HepG2 (cell line): ENCODE measurements around the gene SLC22A23. TPM values are rescaled to one million over a fixed set of nuclear protein-coding genes. Genes with fewer than 3 reads are reported as not detected.

Experiments
- ATAC-seq: fragments of 200-7000 bp; cut with Tn5 transposase; 3 replicates; pipeline ENCODE4 v1.9.1; 2020; ENCODE audit warnings: mild to moderate bottlenecking, moderate library complexity
- BruUV-seq: library from RNA; stranded (reverse); fragments of 400-500 nt; replicated peaks from 2 replicates; lab custom pipeline; 2021; lab: Mats Ljungman, UMichigan
- CTCF ChIA-PET: fragments of 300-600 bp; formaldehyde crosslinking; extraction: SDS; loops from one replicate; lab custom pipeline; 2021; ENCODE audit warnings: low total read pairs, inconsistent platforms, low intra/inter-chr PET ratio; lab: Yijun Ruan, JAX
- POLR2A ChIA-PET: fragments of 350-600 bp; sonication (Branson Sonifier 250); formaldehyde crosslinking; loops from one replicate; lab custom pipeline; 2020; ENCODE audit warnings: antibody characterized with exemption, inconsistent platforms; lab: Yijun Ruan, JAX
- DNase-seq: peaks from one replicate; pipeline ENCODE4 v3.0.0-alpha.2; 2015; ENCODE audit warnings: low spot score
- FAIRE-seq: peaks from 3 replicates; lab custom pipeline; 2011; peaks lifted over from hg19 to GRCh38; lab: Jason Lieb, UNC
- H2AFZ ChIP-seq: one replicate; pipeline ENCODE4 v1.6.1; 2011; ENCODE audit warnings: low read length, inconsistent platforms
- H3K27ac ChIP-seq: fragments of 300-600 bp; 3 replicates; pipeline ENCODE4 v1.8.0; 2011; ENCODE audit warnings: mixed run types, mild to moderate bottlenecking, mixed read lengths, low read length, inconsistent platforms; ENCODE audit not compliant: insufficient read depth; ENCODE audit errors: extremely low read length
- H3K27me3 ChIP-seq, 2 experiments: fragments of 200-600 bp in 1 of 2; 2 replicates in 1 of 2; 3 replicates in 1 of 2; pipeline versions ENCODE4 v1.6.0 to v1.8.0; 2011; ENCODE audit warnings: low read length in 2 of 2, mild to moderate bottlenecking in 2 of 2, moderate library complexity in 2 of 2, inconsistent platforms in 1 of 2; ENCODE audit not compliant: insufficient read depth in 2 of 2, control insufficient read depth in 1 of 2
- H3K36me3 ChIP-seq, 2 experiments: fragments of 200-600 bp in 1 of 2; replicated peaks in 1 of 2; 2 replicates in 1 of 2; 3 replicates in 1 of 2; pipeline versions ENCODE4 v1.5.1 to v1.8.0; 2011; ENCODE audit warnings: low read length in 2 of 2, inconsistent platforms in 1 of 2; ENCODE audit not compliant: insufficient read depth in 2 of 2, control insufficient read depth in 1 of 2
- H3K4me1 ChIP-seq: 2 replicates; pipeline ENCODE4 v1.5.1; 2012; ENCODE audit warnings: low read length, inconsistent platforms; ENCODE audit not compliant: insufficient read depth
- H3K4me2 ChIP-seq: 2 replicates; pipeline ENCODE4 v1.6.0; 2011; ENCODE audit warnings: low read depth, low read length, inconsistent platforms
- H3K4me3 ChIP-seq, 3 experiments: fragments of 200-600 bp in 1 of 3; sonication (generic), shearing (Covaris generic) in 1 of 3; replicated peaks in 1 of 3; 2 replicates each; pipeline ENCODE4 v1.5.1; 2011 to 2016; ENCODE audit warnings: low read length in 3 of 3, inconsistent platforms in 2 of 3, low read depth in 2 of 3, mild to moderate bottlenecking in 2 of 3, control low read depth in 1 of 3, mixed read lengths in 1 of 3; ENCODE audit not compliant: insufficient read depth in 1 of 3
- H3K79me2 ChIP-seq: one replicate; pipeline ENCODE4 v1.6.1; 2011; ENCODE audit warnings: low read length, inconsistent platforms; ENCODE audit not compliant: insufficient read depth
- H3K9ac ChIP-seq: 2 replicates; pipeline ENCODE4 v1.6.0; 2011; ENCODE audit warnings: mild to moderate bottlenecking, low read depth, low read length, inconsistent platforms; ENCODE audit not compliant: insufficient read depth
- H3K9me3 ChIP-seq: 2 replicates; pipeline ENCODE4 v1.5.1; 2012; ENCODE audit warnings: mild to moderate bottlenecking, low read length
- H4K20me1 ChIP-seq: 2 replicates; pipeline ENCODE4 v1.6.0; 2011; ENCODE audit warnings: inconsistent platforms, mild to moderate bottlenecking, low read length, moderate library complexity; ENCODE audit not compliant: insufficient read depth
- ADNP ChIP-seq: sonication (generic); formaldehyde crosslinking; IDR thresholded peaks from 2 replicates; pipeline ENCODE4 v1.4.0; 2020; ENCODE audit warnings: missing genetic modification reagents
- ASH2L ChIP-seq: fragments of 300-600, 200-600 bp; sonication (generic); IDR thresholded peaks from 2 replicates; pipeline ENCODE4 v1.7.0; 2017; ENCODE audit warnings: low read depth, mild to moderate bottlenecking, moderate library complexity, mixed read lengths, low read length; ENCODE audit not compliant: insufficient read length
- FOXJ3 ChIP-seq: sonication (generic); formaldehyde crosslinking; IDR thresholded peaks from 2 replicates; pipeline ENCODE4 v1.4.0; 2020; ENCODE audit warnings: missing genetic modification reagents, mild to moderate bottlenecking, borderline replicate concordance
- FOXP1 ChIP-seq, 2 experiments: fragments of 450-650 bp in 1 of 2; IDR thresholded peaks; 2 replicates each; pipeline ENCODE4 v1.6.1; 2017 to 2018; ENCODE audit warnings: antibody characterized with exemption in 1 of 2
- HNRNPUL1 ChIP-seq: fragments of 200-400 bp; formaldehyde crosslinking; IDR thresholded peaks from 2 replicates; pipeline ENCODE4 v1.6.1; 2017; ENCODE audit warnings: low read depth, mild to moderate bottlenecking, low read length, moderate library complexity
- JUND ChIP-seq: sonication (generic); formaldehyde crosslinking; IDR thresholded peaks from 2 replicates; pipeline ENCODE4 v1.8.0; 2022; ENCODE audit warnings: mild to moderate bottlenecking, missing genetic modification reagents
- NFRKB ChIP-seq: fragments of 450-650 bp; IDR thresholded peaks from 2 replicates; pipeline ENCODE4 v1.6.1; 2017
- ONECUT2 ChIP-seq: sonication (generic); formaldehyde crosslinking; IDR thresholded peaks from 2 replicates; pipeline ENCODE4 v1.4.0; 2020; ENCODE audit warnings: missing genetic modification reagents
- RFXAP ChIP-seq: sonication (generic); formaldehyde crosslinking; IDR thresholded peaks from 2 replicates; pipeline ENCODE4 v1.4.0; 2020; ENCODE audit warnings: missing genetic modification reagents, borderline replicate concordance
- SNRNP70 ChIP-seq: fragments of 200-400 bp; formaldehyde crosslinking; IDR thresholded peaks from 2 replicates; pipeline ENCODE4 v1.6.1; 2017; ENCODE audit warnings: mild to moderate bottlenecking, low read depth, low read length, moderate library complexity
- TBX2 ChIP-seq: sonication (generic); formaldehyde crosslinking; IDR thresholded peaks from 2 replicates; pipeline ENCODE4 v1.5.0; 2020; ENCODE audit warnings: missing genetic modification reagents, mild to moderate bottlenecking, borderline replicate concordance
- ZC3H13 ChIP-seq: sonication (generic); formaldehyde crosslinking; IDR thresholded peaks from 2 replicates; pipeline ENCODE4 v1.8.1; 2023; ENCODE audit warnings: mild to moderate bottlenecking, missing genetic modification reagents, moderate library complexity
- ZNF230 ChIP-seq: sonication (generic); formaldehyde crosslinking; IDR thresholded peaks from 2 replicates; pipeline ENCODE4 v1.4.0; 2020; ENCODE audit warnings: mild to moderate bottlenecking, missing genetic modification reagents
- ZNF530 ChIP-seq: sonication (generic); formaldehyde crosslinking; IDR thresholded peaks from 2 replicates; pipeline ENCODE4 v1.5.0; 2020; ENCODE audit warnings: low read depth, mild to moderate bottlenecking, missing genetic modification reagents
- ZNF550 ChIP-seq: sonication (generic); formaldehyde crosslinking; IDR thresholded peaks from 2 replicates; pipeline ENCODE4 v1.4.0; 2020; ENCODE audit warnings: mild to moderate bottlenecking, missing genetic modification reagents, borderline replicate concordance
- ZNF552 ChIP-seq: sonication (generic); formaldehyde crosslinking; IDR thresholded peaks from 2 replicates; pipeline ENCODE4 v1.9.0; 2022; ENCODE audit warnings: missing genetic modification reagents, mild to moderate bottlenecking, borderline replicate concordance
- ZNF556 ChIP-seq: sonication (generic); formaldehyde crosslinking; IDR thresholded peaks from 2 replicates; pipeline ENCODE4 v1.4.0; 2020; ENCODE audit warnings: mild to moderate bottlenecking, missing genetic modification reagents, borderline replicate concordance
- ZNF570 ChIP-seq: sonication (generic); formaldehyde crosslinking; IDR thresholded peaks from 2 replicates; pipeline ENCODE4 v1.4.0; 2020; ENCODE audit warnings: mild to moderate bottlenecking, missing genetic modification reagents, borderline replicate concordance
- WGBS: methylation state at CpG from one replicate; pipeline ENCODE4 v1.1.6; 2017; ENCODE audit warnings: low lambda C conversion rate; 5-methylcytosine and 5-hydroxymethylcytosine counted together
- in situ Hi-C: cut with HindIII; loops from 2 replicates; pipeline ENCODE4 v1.10.0; 2017; ENCODE audit warnings: low pct_unique_long_range_greater_than_20kb; ENCODE audit not compliant: extremely low pct_ligation_motif_present
- intact Hi-C: fragments of 100-400 bp; cut with micrococcal nuclease; formaldehyde crosslinking; loops from one replicate; pipeline ENCODE4 v1.10.0; 2022; ENCODE audit not compliant: unreplicated experiment
- polyA plus RNA-seq, 8 experiments: library from polyadenylated mRNA; depleted of rRNA in 3 of 8; stranded (reverse) in 7 of 8; unstranded in 1 of 8; fragments of >200 nt; fragmentation: Illumina TruSeq in 4 of 8; extraction: Trizol in 4 of 8; gene quantifications; 2 replicates each; pipeline versions ENCODE4 v1.2.1 to v1.2.3, GENCODE V29; 2011 to 2016; ENCODE audit warnings: low read depth in 4 of 8, missing spikeins in 1 of 8, mixed read lengths in 1 of 8; ENCODE audit not compliant: insufficient read depth in 1 of 8
- total RNA-seq, 5 experiments: library from RNA; depleted of rRNA; stranded (reverse); fragments of >200 nt; fragmentation: Illumina TruSeq; extraction: Trizol; gene quantifications; 2 replicates each; pipeline ENCODE4 v1.2.3, GENCODE V29; 2016; ENCODE audit warnings: low read depth in 1 of 5
- TF ChIP-seq, protein P1 (sequence below): sonication (generic); formaldehyde crosslinking; IDR thresholded peaks from 2 replicates; pipeline ENCODE4 v1.4.0; 2020; ENCODE audit warnings: missing genetic modification reagents
- TF ChIP-seq, protein P2 (sequence below): sonication (generic); formaldehyde crosslinking; IDR thresholded peaks from 2 replicates; pipeline ENCODE4 v1.8.1; 2022; ENCODE audit warnings: mild to moderate bottlenecking, missing genetic modification reagents
- TF ChIP-seq, protein P3 (sequence below): sonication (generic); formaldehyde crosslinking; IDR thresholded peaks from 2 replicates; pipeline ENCODE4 v1.4.0; 2020; ENCODE audit warnings: missing genetic modification reagents
- TF ChIP-seq, protein P4 (sequence below): sonication (generic); formaldehyde crosslinking; IDR thresholded peaks from 2 replicates; pipeline ENCODE4 v1.8.0; 2022; ENCODE audit warnings: mild to moderate bottlenecking, missing genetic modification reagents; ENCODE audit not compliant: insufficient replicate concordance

The SLC22A23 gene
- total and polyA plus RNA-seq, 2 of the 13 experiments (the other 11 are each of a cell fraction or from before 2014, with no cell fraction given), result 11.8 to 17.5 TPM

DNA sequence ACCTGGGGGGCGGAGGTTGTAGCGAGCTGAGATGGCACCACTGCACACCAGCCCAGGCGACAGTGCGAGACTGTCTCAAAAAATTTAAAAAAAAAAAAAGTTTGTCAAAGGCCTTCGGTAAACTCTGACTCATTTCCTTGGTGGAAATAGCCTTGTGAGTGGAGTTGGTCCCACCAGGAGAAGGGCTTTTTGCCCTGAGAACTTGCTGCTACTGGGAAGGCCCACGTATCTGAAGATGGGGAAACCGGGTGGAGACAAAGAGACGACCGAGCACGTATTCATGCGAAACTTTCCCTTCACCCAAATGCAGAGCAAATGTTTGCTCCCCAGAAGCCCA, 51.7 kb downstream of the SLC22A23 start:
- no peak for ATAC-seq
- Histone ChIP-seq H3K4me3 (no peak overlapping the region), H3K36me3 (peaks cover 2 to 22% of the 10 kb centered on the region in 2 experiments; a peak in 4 of 5 replicates), H3K27me3 (no peaks in the 10 kb centered on the region), H3K9ac (no peak overlapping the region), H4K20me1 (no peaks in the 10 kb centered on the region), H3K79me2 (peaks cover 75% of the 10 kb centered on the region), H3K4me2 (no peak overlapping the region), H3K4me1 (peaks cover 100% of the 10 kb centered on the region), H2AFZ (no peak overlapping the region), H3K27ac (peak overlapping the region; percentile 93), H3K9me3 (no peaks in the 10 kb centered on the region)
- BruUV-seq, result no TSS peak
- intact Hi-C loops (no loop called here), in situ Hi-C loops (no loop called here)
- no peak for DNase-seq
- CTCF ChIA-PET, result no interaction called here
- POLR2A ChIA-PET, result interaction anchor here (2.0 to 12.5 kb wide), 3 partner anchors 25 to 39 kb away, joined by 5 to 271 read pairs (median 6); no protein-coding TSS in a partner anchor
- 96% methylated on average over 11 of the region's 11 CpGs for WGBS
- no peak for FAIRE-seq
- no peak for TF ChIP-seq ONECUT2
- TF ChIP-seq ZNF556 (CRISPR knock-in tag), result no peak
- TF ChIP-seq ZNF552 (CRISPR knock-in tag), result no peak
- 0 out of 2 replicates have a peak, but pooled peaks have one; percentile 1 for TF ChIP-seq FOXJ3 (CRISPR knock-in tag)
- no peak for TF ChIP-seq NFRKB
- TF ChIP-seq, protein P1, sequence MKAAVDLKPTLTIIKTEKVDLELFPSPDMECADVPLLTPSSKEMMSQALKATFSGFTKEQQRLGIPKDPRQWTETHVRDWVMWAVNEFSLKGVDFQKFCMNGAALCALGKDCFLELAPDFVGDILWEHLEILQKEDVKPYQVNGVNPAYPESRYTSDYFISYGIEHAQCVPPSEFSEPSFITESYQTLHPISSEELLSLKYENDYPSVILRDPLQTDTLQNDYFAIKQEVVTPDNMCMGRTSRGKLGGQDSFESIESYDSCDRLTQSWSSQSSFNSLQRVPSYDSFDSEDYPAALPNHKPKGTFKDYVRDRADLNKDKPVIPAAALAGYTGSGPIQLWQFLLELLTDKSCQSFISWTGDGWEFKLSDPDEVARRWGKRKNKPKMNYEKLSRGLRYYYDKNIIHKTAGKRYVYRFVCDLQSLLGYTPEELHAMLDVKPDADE, result no peak
- no peak for TF ChIP-seq SNRNP70
- TF ChIP-seq RFXAP (CRISPR knock-in tag), result no peak
- TF ChIP-seq ASH2L, result no peak
- TF ChIP-seq FOXP1 (IDR thresholded peaks at IDR 0.05), result no peak
- no peak for TF ChIP-seq FOXP1 (CRISPR knock-in tag; IDR thresholded peaks at IDR 0.05)
- TF ChIP-seq ZNF230 (CRISPR knock-in tag), result no peak
- TF ChIP-seq TBX2 (CRISPR knock-in tag), result no peak
- TF ChIP-seq, protein P2, sequence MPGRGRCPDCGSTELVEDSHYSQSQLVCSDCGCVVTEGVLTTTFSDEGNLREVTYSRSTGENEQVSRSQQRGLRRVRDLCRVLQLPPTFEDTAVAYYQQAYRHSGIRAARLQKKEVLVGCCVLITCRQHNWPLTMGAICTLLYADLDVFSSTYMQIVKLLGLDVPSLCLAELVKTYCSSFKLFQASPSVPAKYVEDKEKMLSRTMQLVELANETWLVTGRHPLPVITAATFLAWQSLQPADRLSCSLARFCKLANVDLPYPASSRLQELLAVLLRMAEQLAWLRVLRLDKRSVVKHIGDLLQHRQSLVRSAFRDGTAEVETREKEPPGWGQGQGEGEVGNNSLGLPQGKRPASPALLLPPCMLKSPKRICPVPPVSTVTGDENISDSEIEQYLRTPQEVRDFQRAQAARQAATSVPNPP (CRISPR knock-in tag), result no peak
- no peak for TF ChIP-seq ZC3H13
- TF ChIP-seq, protein P3, sequence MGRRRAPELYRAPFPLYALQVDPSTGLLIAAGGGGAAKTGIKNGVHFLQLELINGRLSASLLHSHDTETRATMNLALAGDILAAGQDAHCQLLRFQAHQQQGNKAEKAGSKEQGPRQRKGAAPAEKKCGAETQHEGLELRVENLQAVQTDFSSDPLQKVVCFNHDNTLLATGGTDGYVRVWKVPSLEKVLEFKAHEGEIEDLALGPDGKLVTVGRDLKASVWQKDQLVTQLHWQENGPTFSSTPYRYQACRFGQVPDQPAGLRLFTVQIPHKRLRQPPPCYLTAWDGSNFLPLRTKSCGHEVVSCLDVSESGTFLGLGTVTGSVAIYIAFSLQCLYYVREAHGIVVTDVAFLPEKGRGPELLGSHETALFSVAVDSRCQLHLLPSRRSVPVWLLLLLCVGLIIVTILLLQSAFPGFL (CRISPR knock-in tag), result no peak
- TF ChIP-seq HNRNPUL1, result no peak
- no peak for TF ChIP-seq ZNF530 (CRISPR knock-in tag)
- TF ChIP-seq ADNP, result no peak
- TF ChIP-seq, protein P4, sequence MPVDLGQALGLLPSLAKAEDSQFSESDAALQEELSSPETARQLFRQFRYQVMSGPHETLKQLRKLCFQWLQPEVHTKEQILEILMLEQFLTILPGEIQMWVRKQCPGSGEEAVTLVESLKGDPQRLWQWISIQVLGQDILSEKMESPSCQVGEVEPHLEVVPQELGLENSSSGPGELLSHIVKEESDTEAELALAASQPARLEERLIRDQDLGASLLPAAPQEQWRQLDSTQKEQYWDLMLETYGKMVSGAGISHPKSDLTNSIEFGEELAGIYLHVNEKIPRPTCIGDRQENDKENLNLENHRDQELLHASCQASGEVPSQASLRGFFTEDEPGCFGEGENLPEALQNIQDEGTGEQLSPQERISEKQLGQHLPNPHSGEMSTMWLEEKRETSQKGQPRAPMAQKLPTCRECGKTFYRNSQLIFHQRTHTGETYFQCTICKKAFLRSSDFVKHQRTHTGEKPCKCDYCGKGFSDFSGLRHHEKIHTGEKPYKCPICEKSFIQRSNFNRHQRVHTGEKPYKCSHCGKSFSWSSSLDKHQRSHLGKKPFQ (CRISPR knock-in tag), result peak; percentile 27
- TF ChIP-seq JUND, result no peak
- no peak for TF ChIP-seq ZNF550 (CRISPR knock-in tag)
- TF ChIP-seq ZNF570 (CRISPR knock-in tag), result no peak
